IPS DF 4.7 (cell line): ENCODE data around the gene IQGAP1.
"Not testable (repeated sequence)": the region's sequence is repeated elsewhere in the genome, so short reads cannot be mapped to it uniquely, and the experiment has no call there.

Experiments used
- DNase-seq: peaks from one replicate; pipeline ENCODE4 v3.0.0-alpha.2; 2013; ENCODE audit warnings: low spot score; ENCODE audit errors: extremely low read depth

The IQGAP1 gene

DNA sequence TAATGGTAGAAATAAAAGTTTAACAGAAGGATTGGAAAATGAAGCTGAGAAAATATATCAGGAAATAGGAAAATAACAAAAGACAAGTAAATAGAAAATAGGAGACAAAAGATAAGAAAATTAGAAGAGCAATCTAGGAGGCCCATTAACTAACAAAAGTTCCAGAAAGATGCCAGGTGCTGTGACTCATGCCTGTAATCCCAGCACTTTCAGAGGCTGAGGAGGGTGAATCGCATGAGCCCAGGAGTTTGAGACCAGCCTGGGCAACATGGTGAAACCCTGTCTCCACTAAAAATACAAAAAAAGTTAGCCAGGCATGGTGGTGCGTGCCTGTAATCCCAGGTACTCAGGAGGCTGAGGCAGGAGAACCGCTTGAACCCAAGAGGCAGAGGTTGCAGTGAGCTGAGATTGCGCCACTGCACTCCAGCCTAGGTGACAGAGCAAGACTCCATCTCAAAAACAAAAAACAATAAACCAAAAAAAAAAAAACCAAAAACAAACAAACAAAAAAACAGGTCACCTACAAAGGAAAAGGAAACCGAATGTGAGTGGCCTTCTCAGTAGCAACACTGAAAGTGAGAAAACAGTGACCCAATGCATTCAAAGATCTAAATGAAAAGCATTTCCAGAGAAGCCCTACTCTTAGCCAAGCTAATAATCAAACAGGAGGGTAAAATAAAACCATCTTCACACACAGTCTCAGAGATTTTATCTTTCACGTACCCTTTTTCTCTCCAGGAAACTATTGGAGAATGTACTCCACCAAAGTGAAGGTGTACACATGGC, 136.2 kb downstream of the IQGAP1 start:
- DNase-seq: not testable (repeated sequence)

DNA sequence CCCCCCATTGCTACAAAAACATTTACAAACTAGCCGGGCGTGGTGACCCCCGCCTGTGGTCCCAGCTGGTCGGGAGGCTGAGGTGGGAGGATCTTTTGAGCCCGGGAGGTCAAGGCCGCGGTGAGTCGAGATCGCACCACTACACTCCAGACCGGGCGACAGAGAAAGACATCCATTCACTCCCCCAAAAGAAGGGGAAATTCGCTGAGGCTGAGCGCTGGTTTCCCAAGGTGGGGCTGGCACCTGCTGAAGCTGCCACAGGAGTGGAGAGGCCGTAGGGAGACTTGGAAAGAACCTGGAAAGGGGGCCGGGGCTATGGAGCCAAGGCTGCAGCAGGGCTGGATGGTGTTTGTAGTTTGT, 140.9 kb downstream of the IQGAP1 start:
- no peak for DNase-seq

- DNase-seq: no peak
Observed at GRCh38 chr15:90529371-90530249, 141.6 kb downstream of the IQGAP1 start, which contains the start of gene CRTC3. TSS of gene CRTC3 (plus strand) at chr15:90529923. CDS start at chr15:90530072, 149 bp downstream.

DNA sequence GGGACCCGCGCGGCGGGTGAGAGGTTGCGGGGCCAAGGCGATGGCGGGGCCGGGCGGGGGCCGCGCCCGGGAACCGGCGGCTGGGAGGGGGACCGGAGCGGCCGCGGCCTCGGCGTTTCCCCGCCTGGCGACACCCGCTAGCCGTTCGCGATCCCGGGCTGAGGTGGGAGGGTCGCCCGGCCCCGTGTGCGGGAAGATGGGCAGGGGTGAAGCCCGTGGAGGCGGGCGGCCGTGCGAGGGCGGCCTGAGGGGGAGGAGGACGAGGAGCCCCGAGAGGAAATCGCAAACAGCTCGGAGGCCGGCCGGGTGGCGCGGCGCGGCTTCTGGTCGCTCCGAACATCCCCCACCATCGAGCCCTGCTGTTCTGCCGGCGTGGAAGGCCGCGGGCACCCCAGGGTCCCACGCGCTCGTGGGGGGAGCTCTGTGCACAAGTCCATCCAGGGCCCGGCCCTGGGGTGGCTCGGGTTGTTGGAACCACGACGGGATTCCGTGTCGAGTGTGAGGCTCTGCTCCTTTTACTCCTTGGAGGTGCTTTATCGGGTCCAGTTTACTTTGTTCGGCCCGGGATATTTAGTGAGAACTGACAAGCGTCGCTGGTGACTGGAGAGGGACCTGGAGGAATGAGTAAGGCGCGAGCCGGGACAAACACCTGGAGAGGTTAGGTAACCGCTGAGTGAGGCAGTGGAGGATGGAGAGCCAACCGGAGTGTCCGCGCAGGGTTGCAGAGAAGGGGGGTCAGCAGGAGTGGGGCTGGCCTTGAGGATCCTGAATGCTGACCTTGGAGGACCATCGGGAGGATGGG, 142.4 kb downstream of the IQGAP1 start:
- DNase-seq: no peak

GRCh38 chr15:90531147-90531546, 143.1 kb downstream of the IQGAP1 start:
- DNase-seq: no peak

- DNase-seq: no peak
Observed at GRCh38 chr15:90535254-90535653, 147.2 kb downstream of the IQGAP1 start.

DNA sequence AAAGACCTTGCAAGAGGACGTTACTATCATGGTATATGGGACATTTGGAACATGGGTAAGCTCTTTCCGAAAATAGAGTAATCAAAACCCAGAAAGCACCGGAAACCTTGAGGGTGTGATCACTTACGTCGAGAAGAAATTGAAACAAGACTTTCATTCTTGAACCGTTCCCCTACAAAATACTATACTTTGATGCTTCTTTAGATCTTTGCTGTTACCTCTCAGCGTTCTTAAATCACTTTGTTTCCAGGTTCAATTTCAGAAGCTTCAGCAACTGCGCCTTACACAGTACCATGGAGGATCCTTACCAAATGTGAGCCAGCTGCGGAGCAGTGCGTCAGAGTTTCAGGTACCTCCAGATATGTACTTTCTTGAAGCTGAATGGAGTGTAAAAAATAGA, 151.7 kb downstream of the IQGAP1 start:
- DNase-seq: no peak

GRCh38 chr15:90540768-90541167, 152.7 kb downstream of the IQGAP1 start:
- no peak for DNase-seq

DNA sequence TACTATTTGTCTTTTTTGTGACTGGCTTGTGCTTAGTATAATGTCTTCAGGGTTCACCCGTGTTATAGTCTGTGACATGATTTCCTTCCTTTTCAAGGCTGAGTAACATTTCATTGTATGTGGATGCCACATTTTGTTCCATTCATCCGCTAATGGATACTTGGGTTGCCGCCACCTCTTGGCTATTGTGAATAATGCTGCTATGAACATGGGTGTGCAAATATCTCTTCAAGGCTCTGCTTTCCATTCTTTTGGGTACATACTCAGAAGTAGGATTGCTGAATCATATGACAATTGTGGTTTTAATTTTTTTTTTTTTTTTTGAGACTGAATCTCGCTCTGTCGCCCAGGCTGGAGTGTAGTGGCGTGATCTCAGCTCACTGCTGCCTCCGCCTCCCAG, 157.1 kb downstream of the IQGAP1 start:
- no peak for DNase-seq

DNA sequence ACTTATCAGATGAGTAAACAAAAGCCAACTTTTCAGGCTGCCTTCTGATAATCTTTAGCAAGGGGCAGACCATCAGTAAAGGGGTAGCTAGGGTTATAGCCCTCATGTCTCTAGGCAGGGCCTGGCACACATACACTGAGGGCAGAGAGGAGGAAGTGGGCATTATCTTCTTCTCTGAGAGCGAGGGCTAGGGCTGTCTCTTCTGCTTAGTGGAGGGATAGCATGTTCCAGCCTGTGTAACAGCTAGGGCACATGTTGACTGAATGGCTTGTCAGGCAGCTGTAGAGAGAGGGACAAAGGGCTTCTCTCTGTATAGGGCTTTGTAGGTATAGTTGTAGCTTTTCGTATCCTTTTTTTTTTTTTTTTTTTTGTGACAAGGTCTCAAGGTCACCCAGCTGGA, 159.5 kb downstream of the IQGAP1 start:
- DNase-seq: no peak

DNA sequence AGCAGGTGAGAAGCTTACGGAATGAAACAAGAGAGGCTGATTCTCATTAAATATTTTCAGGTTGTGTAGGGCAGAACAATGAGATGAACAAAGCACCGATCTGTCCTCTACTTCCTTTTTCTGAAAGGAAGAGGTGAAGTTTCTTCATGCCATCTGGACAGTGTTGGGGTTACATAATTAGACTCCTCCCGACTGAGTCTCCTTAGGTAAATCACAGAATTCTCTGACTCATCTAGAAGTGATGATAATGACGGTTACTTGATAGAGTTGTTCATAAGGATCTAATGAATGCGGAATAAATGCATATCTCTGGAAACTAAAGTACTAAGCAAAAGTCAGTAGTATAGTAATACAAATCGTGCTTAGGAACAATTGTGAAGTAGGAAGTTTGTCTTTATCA, 162.9 kb downstream of the IQGAP1 start:
- DNase-seq: no peak
